Stimulated activated CD4-positive, alpha-beta T cell treated with anti-CD3 and anti-CD28 coated beads, Interleukin-12 subunit alpha, Interleukin-12 subunit beta, amount 100 ng/mL, for 48 hours (primary cell): ENCODE data around the gene CELSR2.
A peak's percentile ranks its signal among the peaks of the same experiment; 100 is the strongest.

ENCODE experiments used
- DNase-seq, 3 donors: peaks; one replicate each; pipeline ENCODE4 v3.0.0-alpha.2; 2020; ENCODE audit warnings: low read depth in 2 of 3, low spot score in 1 of 3

The CELSR2 gene

DNA sequence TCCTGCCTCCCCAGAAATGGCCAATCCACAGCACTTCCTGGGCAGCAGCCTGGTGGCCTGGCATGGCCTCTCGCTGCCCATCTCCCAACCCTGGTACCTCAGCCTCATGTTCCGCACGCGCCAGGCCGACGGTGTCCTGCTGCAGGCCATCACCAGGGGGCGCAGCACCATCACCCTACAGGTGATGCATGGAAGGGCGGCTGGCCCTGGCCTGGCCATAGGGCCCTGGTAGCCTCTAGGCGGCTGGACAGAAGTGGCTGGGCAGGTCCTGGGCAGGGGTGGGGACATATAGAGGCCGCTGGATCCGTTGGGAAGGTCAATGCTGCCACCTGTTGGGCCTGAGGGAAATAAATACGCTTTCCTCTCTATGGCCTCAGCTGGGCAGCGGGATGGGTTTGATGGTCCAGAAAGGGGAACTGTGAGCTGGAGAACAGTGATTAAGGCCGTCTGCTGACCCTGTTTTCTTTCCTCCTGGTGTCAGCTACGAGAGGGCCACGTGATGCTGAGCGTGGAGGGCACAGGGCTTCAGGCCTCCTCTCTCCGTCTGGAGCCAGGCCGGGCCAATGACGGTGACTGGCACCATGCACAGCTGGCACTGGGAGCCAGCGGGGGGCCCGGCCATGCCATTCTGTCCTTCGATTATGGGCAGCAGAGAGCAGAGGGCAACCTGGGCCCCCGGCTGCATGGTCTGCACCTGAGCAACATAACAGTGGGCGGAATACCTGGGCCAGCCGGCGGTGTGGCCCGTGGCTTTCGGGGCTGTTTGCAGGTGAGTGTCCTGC, 14.4 kb downstream of the CELSR2 start:
- DNase-seq = peak; percentile 77 to 88 (median 80)

DNA sequence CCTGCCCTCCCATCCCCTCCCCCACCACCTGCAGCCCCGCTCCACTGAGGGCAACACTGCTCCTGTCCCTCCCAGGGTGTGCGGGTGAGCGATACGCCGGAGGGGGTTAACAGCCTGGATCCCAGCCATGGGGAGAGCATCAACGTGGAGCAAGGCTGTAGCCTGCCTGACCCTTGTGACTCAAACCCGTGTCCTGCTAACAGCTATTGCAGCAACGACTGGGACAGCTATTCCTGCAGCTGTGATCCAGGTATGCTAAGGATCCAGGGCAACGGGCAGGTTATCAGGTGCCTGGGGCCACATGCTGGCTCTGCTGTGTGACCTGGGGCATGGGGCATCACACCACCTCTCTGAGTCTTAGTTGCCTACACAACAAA, 15.0 kb downstream of the CELSR2 start:
- DNase-seq = no peak

DNA sequence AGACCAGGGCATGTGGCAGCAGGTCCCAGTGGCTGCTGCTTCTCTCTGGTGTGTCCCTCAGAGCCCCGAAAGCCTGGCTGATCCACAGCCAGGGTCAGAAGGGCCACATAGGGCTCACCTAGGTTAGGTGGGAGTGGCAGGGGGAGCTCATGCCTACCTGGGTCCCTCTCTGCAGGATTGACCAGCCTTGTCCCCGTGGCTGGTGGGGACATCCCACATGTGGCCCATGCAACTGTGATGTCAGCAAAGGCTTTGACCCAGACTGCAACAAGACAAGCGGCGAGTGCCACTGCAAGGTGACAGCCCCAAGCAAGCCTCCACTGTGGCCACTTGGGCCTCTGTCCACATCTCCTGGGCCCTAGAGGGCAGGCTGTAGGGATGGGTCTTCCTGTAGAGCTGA, 15.7 kb downstream of the CELSR2 start:
- no peak for DNase-seq

DNA sequence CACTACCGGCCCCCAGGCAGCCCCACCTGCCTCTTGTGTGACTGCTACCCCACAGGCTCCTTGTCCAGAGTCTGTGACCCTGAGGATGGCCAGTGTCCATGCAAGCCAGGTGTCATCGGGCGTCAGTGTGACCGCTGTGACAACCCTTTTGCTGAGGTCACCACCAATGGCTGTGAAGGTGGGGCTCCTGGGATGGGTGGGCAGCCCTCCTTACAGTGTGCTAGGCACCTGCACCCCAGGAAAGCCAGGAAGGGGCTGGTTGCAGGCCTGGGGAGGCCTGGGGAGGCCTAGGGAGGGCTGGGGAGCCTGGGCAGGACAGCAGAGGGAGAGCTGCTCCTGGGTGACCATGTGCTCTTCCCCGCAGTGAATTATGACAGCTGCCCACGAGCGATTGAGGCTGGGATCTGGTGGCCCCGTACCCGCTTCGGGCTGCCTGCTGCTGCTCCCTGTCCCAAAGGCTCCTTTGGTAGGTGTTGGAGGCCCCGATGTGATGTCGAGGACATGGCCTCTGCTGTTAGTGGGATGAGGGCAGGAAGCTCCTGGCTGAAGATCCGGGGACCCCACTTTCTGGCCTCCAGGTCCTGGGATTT, 16.5 kb downstream of the CELSR2 start:
- DNase-seq = no peak

DNA sequence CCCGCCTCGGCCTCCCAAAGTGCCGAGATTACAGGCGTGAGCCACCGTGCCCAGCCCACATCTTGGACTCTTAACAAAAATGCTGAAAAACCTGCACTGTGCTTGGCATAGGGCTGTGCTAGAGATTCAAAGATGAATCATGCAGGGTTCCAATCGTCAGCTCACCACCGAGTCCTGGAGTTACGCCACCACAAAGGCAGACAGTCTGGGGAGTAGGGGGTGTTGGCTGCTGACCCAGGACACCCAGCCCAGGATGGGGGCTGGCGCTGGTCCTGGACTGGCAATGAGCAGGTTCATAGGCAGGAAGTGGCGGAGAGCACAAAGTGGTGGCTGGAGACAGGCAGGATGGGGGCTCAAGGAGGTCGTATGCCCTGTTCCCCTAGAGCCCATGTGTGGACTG, 17.6 kb downstream of the CELSR2 start:
- no peak for DNase-seq

DNA sequence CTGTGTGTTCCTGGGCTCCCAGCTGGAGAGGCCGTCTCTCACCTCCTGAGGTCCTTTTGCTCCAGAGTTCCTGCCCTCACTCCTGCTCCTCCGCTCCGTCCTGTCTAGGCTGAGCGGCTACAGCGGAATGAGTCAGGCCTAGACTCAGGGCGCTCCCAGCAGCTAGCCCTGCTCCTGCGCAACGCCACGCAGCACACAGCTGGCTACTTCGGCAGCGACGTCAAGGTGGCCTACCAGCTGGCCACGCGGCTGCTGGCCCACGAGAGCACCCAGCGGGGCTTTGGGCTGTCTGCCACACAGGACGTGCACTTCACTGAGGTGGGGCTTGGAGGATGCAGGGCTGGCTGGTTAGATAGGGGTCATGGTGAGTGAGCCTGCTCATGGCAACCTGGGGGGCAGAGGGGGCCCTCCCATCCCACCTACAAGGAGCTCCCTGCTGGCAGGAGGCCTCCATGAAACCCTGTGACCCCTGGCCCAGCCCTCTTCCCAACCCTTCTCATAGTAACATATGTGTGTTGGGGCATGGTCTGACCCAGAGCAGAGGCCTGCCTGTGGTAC, 18.5 kb downstream of the CELSR2 start:
- DNase-seq = no peak

DNA sequence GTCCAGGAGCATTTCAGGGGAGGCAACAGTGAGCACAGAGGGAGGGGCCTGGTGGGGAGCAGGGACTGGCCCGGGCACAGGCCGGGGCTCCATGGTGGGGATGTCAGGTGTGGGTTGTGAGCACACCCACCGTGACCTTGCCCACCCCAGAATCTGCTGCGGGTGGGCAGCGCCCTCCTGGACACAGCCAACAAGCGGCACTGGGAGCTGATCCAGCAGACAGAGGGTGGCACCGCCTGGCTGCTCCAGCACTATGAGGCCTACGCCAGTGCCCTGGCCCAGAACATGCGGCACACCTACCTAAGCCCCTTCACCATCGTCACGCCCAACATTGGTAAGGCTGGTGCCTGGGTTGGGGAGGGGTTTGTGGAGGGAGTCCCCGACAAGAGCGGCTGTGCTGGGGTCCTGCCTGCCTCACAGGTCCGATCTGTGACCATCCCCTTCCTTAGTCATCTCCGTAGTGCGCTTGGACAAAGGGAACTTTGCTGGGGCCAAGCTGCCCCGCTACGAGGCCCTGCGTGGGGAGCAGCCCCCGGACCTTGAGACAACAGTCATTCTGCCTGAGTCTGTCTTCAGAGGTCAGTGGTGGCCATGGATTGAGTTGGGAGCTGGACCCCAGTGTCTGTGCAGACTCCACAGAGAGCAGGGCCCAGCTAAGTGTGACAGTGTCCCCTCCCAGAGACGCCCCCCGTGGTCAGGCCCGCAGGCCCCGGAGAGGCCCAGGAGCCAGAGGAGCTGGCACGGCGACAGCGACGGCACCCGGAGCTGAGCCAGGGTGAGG, 19.3 kb downstream of the CELSR2 start:
- no peak for DNase-seq

DNA sequence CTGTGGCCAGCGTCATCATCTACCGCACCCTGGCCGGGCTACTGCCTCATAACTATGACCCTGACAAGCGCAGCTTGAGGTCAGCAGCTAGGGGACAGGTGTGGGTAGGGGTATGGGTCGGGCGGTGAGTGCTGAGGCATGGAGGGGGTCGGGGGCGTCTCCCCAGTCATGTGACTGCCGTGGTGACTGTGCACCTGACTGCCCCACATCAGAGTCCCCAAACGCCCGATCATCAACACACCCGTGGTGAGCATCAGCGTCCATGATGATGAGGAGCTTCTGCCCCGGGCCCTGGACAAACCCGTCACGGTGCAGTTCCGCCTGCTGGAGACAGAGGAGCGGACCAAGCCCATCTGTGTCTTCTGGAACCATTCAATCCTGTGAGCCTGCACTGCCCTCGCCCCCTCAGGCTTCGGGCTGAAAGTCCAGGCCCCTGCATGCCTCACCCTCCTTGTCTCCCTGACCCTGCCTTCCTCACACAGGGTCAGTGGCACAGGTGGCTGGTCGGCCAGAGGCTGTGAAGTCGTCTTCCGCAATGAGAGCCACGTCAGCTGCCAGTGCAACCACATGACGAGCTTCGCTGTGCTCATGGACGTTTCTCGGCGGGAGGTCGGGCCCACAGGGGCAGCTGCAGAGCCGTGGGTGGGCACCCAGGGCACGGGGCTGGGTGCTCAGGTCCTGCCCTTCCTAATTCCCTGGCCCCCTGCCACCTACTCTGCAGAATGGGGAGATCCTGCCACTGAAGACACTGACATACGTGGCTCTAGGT, 20.1 kb downstream of the CELSR2 start:
- DNase-seq = no peak

DNA sequence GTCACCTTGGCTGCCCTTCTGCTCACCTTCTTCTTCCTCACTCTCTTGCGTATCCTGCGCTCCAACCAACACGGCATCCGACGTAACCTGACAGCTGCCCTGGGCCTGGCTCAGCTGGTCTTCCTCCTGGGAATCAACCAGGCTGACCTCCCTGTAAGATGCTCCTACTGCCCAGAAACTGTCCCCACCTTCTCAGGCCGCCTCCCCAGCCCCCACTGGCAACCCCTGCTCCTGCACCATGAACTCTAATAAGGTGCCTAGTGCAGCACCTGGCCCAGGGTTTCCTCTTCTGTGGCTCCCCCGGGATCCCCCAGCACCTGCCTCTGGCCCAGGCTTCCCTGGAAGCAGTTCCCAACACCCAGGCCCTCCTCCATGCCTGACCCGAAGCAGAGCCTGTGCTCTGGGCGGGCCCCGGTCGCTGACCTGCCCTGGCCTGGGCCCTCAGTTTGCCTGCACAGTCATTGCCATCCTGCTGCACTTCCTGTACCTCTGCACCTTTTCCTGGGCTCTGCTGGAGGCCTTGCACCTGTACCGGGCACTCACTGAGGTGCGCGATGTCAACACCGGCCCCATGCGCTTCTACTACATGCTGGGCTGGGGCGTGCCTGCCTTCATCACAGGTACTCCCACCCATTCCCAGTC, 20.8 kb downstream of the CELSR2 start:
- DNase-seq = no peak

DNA sequence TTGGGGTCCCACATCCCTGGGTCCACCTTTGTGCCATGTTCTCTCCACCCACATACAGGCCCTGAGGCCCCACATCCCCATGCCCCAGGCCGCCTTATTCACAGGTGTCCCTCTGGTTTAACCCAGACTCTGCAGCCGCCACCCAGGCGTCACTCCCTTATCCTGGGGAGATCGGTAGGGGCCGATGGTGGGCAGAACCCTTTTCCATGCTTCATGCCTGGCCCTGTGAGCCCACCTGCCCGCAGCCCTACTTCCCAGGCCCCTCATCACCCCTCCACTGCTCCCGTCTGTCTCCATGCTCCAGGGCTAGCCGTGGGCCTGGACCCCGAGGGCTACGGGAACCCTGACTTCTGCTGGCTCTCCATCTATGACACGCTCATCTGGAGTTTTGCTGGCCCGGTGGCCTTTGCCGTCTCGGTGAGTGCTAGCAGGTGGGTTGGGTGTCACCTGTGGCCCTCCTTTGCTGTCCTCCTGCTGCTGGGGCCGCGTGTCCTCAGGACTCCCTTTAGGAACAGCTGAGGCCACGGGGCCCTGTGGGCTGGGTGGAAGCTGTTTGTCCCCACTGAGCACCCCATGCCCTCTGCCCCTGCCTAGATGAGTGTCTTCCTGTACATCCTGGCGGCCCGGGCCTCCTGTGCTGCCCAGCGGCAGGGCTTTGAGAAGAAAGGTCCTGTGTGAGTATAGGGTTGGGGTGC, 21.4 kb downstream of the CELSR2 start:
- no peak for DNase-seq

DNA sequence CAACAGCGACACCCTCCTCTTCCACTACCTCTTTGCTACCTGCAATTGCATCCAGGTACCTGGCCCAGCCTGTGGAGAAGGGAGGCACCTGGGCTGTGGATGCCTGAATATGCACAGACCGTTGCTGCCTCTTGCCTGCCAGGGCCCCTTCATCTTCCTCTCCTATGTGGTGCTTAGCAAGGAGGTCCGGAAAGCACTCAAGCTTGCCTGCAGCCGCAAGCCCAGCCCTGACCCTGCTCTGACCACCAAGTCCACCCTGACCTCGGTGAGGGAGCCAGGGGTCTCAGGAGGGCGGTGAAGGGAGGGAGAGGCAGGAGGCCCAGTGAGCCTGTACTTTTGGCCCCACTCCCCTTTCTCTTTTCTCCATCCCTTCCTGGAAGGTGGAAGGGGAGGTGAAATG, 22.1 kb downstream of the CELSR2 start:
- no peak for DNase-seq

DNA sequence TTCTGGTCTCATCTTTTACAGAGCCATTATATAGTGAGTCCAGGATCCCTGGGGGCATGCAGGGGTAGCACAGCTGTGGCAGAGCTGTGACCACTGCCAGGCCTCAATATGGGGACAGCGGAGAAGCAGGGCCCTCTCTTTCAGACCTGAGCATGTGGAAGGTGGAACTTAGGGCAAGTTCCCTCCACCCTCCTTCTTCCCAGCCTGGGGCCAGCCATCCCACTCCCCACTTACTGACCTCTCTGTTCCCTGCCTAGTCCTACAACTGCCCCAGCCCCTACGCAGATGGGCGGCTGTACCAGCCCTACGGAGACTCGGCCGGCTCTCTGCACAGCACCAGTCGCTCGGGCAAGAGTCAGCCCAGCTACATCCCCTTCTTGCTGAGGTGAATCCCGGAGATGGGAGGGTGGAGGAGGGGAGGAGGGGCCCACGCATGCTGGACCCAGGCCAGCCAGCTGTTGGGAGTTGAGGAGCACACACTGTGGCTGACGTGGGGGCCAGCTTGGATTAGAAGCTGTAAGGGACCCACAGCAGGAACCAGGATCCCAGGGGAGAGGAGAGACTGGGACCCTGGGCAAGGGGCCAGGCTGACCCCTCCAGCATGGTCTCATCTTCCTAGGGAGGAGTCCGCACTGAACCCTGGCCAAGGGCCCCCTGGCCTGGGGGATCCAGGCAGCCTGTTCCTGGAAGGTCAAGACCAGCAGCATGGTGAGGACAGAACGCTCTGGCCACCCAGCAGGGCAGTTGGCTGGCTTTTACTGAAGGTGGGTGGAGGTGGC, 22.9 kb downstream of the CELSR2 start:
- DNase-seq = no peak

DNA sequence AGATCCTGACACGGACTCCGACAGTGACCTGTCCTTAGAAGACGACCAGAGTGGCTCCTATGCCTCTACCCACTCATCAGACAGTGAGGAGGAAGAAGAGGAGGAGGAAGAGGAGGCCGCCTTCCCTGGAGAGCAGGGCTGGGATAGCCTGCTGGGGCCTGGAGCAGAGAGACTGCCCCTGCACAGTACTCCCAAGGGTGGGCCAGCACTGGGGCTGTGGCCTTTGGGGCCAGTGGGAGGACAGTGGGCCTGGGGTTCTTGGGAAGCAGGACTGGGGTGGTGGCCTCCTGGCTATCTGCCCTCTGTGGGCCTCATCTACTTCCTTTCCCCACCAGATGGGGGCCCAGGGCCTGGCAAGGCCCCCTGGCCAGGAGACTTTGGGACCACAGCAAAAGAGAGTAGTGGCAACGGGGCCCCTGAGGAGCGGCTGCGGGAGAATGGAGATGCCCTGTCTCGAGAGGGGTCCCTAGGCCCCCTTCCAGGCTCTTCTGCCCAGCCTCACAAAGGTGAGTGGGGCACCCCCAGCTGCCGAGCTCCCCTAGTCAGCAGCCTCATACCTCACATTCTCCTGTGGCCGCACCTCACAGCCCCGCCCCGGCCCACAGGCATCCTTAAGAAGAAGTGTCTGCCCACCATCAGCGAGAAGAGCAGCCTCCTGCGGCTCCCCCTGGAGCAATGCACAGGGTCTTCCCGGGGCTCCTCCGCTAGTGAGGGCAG, 23.6 kb downstream of the CELSR2 start:
- no peak for DNase-seq

DNA sequence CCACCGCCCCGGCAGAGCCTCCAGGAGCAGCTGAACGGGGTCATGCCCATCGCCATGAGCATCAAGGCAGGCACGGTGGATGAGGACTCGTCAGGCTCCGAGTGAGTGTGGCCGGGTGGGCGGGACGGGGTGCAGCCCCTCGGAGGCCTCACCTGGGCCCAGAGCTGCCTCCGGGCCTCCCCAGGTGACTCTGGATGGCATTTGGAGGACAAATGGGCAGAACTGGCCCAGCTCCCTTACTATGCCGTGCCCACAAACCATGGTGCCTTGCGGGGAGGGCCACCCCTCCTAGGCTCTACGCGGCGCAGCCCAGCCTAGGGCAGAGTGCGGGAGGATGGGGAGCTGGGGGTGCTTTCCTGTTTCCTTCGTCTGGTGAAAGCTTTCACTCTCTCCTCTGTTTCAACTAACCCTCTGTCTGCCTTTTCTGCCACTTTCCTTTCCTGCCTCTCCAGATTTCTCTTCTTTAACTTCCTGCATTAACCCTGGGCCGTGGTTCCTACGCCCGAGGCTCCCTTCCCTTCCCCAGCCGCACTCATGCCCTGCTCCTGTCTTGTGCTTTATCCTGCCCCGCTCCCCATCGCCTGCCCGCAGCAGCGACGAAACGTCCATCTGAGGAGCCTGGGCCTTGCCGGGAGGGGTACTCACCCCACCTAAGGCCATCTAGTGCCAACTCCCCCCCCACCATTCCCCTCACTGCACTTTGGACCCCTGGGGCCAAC, 24.4 kb downstream of the CELSR2 start:
- DNase-seq = no peak

DNA sequence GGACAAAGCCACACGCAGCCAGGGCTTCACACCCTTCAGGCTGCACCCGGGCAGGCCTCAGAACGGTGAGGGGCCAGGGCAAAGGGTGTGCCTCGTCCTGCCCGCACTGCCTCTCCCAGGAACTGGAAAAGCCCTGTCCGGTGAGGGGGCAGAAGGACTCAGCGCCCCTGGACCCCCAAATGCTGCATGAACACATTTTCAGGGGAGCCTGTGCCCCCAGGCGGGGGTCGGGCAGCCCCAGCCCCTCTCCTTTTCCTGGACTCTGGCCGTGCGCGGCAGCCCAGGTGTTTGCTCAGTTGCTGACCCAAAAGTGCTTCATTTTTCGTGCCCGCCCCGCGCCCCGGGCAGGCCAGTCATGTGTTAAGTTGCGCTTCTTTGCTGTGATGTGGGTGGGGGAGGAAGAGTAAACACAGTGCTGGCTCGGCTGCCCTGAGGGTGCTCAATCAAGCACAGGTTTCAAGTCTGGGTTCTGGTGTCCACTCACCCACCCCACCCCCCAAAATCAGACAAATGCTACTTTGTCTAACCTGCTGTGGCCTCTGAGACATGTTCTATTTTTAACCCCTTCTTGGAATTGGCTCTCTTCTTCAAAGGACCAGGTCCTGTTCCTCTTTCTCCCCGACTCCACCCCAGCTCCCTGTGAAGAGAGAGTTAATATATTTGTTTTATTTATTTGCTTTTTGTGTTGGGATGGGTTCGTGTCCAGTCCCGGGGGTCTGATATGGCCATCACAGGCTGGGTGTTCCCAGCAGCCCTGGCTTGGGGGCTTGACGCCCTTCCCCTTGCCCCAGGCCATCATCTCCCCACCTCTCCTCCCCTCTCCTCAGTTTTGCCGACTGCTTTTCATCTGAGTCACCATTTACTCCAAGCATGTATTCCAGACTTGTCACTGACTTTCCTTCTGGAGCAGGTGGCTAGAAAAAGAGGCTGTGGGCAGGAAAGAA, 25.5 kb downstream of the CELSR2 start:
- no peak for DNase-seq

DNA sequence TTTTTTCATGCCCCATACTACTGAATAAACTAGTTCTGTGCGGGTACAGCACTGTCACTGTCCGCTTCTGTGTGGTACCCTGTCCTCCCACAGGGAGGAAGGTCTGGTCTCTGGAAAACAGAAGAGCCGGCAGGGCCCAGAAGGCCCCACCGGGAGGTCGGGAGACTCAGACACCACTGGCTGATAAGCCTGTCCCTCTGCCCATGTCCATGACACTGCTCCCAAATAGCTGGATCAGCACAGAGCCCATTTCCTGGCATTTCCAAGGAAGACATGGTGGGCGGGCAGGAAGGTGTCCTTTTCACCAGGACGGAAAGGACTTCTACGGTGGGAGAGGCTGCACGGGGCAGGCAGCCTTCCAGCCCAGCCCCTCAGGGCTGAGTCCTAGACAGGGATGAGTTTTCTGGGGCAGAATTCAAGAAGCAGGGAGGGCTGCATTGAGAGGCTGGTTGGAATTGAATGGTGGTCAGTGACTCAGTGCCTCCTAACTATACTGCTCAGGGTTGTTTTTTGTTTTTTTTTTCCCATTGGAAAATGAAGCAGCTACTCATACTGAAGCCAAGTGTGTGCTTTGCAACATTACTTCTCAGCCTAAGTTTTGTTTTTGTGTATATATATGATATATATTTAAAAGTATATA, 26.5 kb downstream of the CELSR2 start:
- no peak for DNase-seq
